ENCODE results near the gene SKP2. TPM values are rescaled to one million over a fixed set of nuclear protein-coding genes. Genes with fewer than 3 reads are reported as not detected.
"Not testable (repeated sequence)": the region's sequence is repeated elsewhere in the genome, so short reads cannot be mapped to it uniquely, and the experiment has no call there.

Gene SKP2
- total RNA-seq, 2 donors from 2014 or later: 7.3 to 8.6 TPM

DNA sequence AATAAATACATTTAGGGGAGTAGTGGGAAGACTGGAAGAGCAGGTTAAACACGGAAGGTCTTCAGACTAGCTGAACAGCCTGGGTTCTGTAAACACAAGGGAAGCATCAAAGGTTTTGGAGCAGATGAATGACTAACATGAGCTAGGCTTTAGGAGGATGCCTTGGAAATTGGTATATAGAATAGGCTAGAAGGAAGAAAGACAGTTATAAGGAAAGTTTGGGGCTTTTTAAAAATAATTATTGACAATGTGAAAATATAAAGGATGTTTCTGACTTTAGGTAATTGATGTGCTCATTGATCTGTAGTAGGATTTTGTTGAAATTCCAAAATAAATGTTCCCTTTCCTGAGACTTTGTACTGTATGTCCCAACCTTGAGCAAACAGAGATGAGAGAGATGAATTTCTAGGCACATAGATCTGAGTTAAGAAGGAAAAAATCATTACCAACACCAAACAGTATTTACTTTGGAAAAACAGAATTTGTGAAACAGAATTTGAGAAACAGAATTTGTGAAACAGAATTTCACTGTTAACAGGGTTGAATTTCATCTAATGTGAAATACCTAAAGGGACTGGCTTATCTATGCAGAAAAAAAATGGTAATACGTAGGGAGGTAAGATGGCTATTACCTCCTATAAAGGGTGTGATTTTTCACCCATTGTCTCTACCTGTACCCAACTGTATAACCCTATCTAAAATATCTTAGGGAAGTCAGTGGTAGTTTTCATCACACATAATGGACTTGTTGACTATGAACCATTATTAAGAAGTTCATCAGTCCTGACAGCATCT is 28.8 kb downstream of the SKP2 start:
- Histone ChIP-seq H3K27me3 (no peaks in the 10 kb centered on the region), H3K4me3 (no peak overlapping the region), H3K9me3 (no peaks in the 10 kb centered on the region), H3K4me1 (no peaks in the 10 kb centered on the region), H3K36me3 (replicated peaks in 1 of 2; ENCODE audit: insufficient read depth in 1 of 2, low read depth in 2 of 2) (no peaks in the 10 kb centered on the region), H3K27ac (no peak overlapping the region)
- no peak for ATAC-seq
- WGBS, 2 donors: 77 to 91% methylated on average over 2 of the region's 2 CpGs
- TF ChIP-seq, protein P1, sequence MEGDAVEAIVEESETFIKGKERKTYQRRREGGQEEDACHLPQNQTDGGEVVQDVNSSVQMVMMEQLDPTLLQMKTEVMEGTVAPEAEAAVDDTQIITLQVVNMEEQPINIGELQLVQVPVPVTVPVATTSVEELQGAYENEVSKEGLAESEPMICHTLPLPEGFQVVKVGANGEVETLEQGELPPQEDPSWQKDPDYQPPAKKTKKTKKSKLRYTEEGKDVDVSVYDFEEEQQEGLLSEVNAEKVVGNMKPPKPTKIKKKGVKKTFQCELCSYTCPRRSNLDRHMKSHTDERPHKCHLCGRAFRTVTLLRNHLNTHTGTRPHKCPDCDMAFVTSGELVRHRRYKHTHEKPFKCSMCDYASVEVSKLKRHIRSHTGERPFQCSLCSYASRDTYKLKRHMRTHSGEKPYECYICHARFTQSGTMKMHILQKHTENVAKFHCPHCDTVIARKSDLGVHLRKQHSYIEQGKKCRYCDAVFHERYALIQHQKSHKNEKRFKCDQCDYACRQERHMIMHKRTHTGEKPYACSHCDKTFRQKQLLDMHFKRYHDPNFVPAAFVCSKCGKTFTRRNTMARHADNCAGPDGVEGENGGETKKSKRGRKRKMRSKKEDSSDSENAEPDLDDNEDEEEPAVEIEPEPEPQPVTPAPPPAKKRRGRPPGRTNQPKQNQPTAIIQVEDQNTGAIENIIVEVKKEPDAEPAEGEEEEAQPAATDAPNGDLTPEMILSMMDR (IDR thresholded peaks at IDR 0.05): no peak
- TF ChIP-seq POLR2A (IDR thresholded peaks at IDR 0.05): no peak
- intact Hi-C loops (cut with DNase I): no loop called here
- no peak for DNase-seq

DNA sequence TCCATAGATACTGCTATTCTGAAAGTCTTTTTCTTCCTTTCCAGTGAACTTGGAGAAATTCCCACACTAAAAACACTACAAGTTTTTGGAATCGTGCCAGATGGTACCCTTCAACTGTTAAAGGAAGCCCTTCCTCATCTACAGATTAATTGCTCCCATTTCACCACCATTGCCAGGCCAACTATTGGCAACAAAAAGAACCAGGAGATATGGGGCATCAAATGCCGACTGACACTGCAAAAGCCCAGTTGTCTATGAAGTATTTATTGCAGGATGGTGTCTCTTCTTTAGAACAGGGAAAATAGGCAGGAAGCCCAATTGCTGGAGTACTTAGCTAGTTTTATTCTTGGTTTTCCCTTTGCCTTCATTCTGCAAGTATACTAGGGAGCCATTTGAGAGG is 29.9 kb downstream of the SKP2 start:
- H3K4me1 ChIP-seq: no peaks in the 10 kb centered on the region
- intact Hi-C loops (cut with DNase I): no loop called here
- ATAC-seq (no peak), DNase-seq (no peak)
- WGBS, 2 donors: 63 to 64% methylated on average over 2 of the region's 2 CpGs
- H3K9me3 ChIP-seq: no peaks in the 10 kb centered on the region
- no peak overlapping the region for H3K27ac ChIP-seq
- H3K27me3 ChIP-seq: no peaks in the 10 kb centered on the region
- no peak overlapping the region for H3K4me3 ChIP-seq
- H3K36me3 ChIP-seq (replicated peaks in 1 of 2; ENCODE audit: insufficient read depth in 1 of 2, low read depth in 2 of 2): no peaks in the 10 kb centered on the region
- no peak for TF ChIP-seq POLR2A (IDR thresholded peaks at IDR 0.05)
- TF ChIP-seq, protein P1 (IDR thresholded peaks at IDR 0.05): no peak

DNA sequence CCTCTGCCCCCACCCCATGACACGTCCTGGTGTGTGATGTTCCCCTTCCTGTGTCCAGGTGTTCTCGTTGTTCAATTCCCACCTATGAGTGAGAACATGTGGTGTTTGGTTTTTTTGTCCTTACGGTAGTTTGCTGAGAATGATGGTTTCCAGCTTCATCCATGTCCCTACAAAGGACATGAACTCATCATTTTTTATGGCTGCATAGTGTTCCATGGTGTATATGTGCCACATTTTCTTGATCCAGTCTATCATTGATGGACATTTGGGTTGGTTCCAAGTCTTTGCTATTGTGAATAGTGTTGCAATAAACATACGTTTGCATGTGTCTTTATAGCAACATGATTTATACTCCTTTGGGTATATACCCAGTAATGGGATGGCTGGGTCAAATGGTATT is 32.5 kb downstream of the SKP2 start:
- H3K27ac ChIP-seq; DNase-seq; H3K36me3 ChIP-seq (replicated peaks in 1 of 2; ENCODE audit: insufficient read depth in 1 of 2, low read depth in 2 of 2); H3K4me3 ChIP-seq; H3K4me1 ChIP-seq; intact Hi-C loops (cut with DNase I); ATAC-seq; H3K9me3 ChIP-seq; H3K27me3 ChIP-seq: not testable (repeated sequence)
- WGBS, 2 donors: 44 to 52% methylated on average over 2 to 3 of the region's 4 CpGs

DNA sequence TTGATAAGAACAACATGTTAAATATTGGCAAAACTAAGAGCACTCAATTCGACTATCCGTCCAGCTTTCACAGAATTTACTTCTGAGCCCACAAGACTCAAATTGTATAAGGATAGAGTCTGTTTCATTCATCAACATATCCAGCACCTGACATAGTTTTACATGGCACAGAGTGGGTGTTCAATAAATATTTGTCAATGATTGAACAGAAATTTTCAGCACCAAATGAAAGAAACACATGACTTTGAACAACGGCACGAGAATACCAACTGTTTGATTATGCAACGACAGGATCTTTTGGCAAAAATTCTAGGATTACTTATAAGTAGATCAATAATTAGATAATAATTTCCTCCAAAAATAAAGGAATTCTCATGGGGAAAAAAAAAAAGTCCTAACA is 41.8 kb downstream of the SKP2 start:
- WGBS, 2 donors: 67 to 70% methylated on average over 5 of the region's 5 CpGs
- peaks cover 7% of the 10 kb centered on the region for H3K4me1 ChIP-seq
- H3K27ac ChIP-seq: no peak overlapping the region
- TF ChIP-seq, protein P1 (IDR thresholded peaks at IDR 0.05): no peak
- no peak for TF ChIP-seq POLR2A (IDR thresholded peaks at IDR 0.05)
- peaks cover 9 to 16% of the 10 kb centered on the region in 2 donors for H3K36me3 ChIP-seq (replicated peaks in 1 of 2; ENCODE audit: insufficient read depth in 1 of 2, low read depth in 2 of 2)
- no peaks in the 10 kb centered on the region for H3K27me3 ChIP-seq
- no peak overlapping the region for H3K4me3 ChIP-seq
- DNase-seq (no peak), ATAC-seq (no peak)
- intact Hi-C loops (cut with DNase I): no loop called here
- peaks cover 0 to 11% (median 0%) of the 10 kb centered on the region in 3 donors for H3K9me3 ChIP-seq

DNA sequence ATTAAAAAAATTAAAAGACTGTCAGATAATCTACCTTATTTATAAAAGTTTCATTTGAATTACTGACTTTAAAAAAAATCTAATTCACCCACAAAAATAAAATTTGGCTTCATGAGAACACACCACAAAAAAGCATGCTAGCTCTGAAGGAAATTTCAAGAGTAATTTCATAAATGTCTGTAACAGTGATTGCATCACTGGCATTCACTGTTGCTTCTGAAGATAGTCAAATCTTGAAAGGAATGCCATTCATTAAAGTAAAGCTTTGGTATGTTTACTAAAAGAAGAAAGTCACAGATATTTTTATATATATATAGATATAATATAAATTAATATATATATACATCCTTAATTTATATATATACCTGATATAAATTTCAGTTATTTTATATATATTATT is 46.4 kb downstream of the SKP2 start:
- no peak overlapping the region for H3K4me3 ChIP-seq
- no peaks in the 10 kb centered on the region for H3K4me1 ChIP-seq
- H3K9me3 ChIP-seq: no peaks in the 10 kb centered on the region
- DNase-seq (no peak), ATAC-seq (no peak)
- no peaks in the 10 kb centered on the region for H3K27me3 ChIP-seq
- intact Hi-C loops (cut with DNase I): no loop called here
- no peak overlapping the region for H3K27ac ChIP-seq
- peaks cover 9 to 27% of the 10 kb centered on the region in 2 donors for H3K36me3 ChIP-seq (replicated peaks in 1 of 2; ENCODE audit: insufficient read depth in 1 of 2, low read depth in 2 of 2)
- no peak for TF ChIP-seq POLR2A (IDR thresholded peaks at IDR 0.05)
- TF ChIP-seq, protein P1 (IDR thresholded peaks at IDR 0.05): no peak

DNA sequence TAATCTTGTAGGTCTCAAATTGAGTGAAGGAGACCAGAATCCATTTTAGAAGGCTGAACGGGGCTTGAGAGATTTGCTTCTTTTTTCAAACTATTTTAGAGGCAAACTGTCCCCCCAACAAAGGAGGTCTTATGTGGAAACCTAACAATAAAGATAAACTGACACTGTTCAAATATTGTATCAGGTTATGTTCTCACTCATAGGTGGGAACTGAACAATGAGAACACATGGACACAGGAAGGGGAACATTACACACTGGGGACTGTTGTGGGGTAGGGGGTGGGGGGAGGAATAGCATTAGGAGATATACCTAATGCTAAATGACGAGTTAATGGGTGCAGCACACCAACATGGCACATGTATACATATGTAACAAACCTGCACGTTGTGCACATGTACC is 46.9 kb downstream of the SKP2 start:
- H3K4me3 ChIP-seq; DNase-seq; H3K27me3 ChIP-seq; H3K27ac ChIP-seq; intact Hi-C loops (cut with DNase I); H3K9me3 ChIP-seq; H3K4me1 ChIP-seq; ATAC-seq: not testable (repeated sequence)
- 48 to 74% methylated on average over 3 of the region's 3 CpGs for WGBS, 2 donors
- peaks cover 9 to 28% of the 10 kb centered on the region in 2 donors for H3K36me3 ChIP-seq (replicated peaks in 1 of 2; ENCODE audit: insufficient read depth in 1 of 2, low read depth in 2 of 2)
